Measurements from ENCODE around the gene SIGLEC6. TPM values are rescaled to one million over a fixed set of nuclear protein-coding genes. Genes with fewer than 3 reads are reported as not detected.

Gene SIGLEC6
- total RNA-seq, 6 experiments from 2014 or later = not detected

GRCh38 chr19:51542699-51543098 lies 11.2 kb upstream of the SIGLEC6 start:
- 30% methylated on average over 2 of the region's 5 CpGs for WGBS (ENCODE audit: insufficient coverage, low coverage, low lambda C conversion rate, missing lambda C conversion rate)
- no peaks in the 10 kb centered on the region for H3K27me3 ChIP-seq
- TF ChIP-seq CTCF (IDR thresholded peaks at IDR 0.05) (no peak), POLR2A (IDR thresholded peaks at IDR 0.05) (no peak)

GRCh38 chr19:51541458-51542357 lies 10.2 kb upstream of the SIGLEC6 start:
- no peak for DNase-seq
- H3K36me3 ChIP-seq = no peaks in the 10 kb centered on the region
- intact Hi-C loops (cut with DNase I) = no loop called here
- no peak overlapping the region for H3K4me3 ChIP-seq
- no peaks in the 10 kb centered on the region for H3K9me3 ChIP-seq
- no peak for ATAC-seq
- H3K4me1 ChIP-seq = no peaks in the 10 kb centered on the region
- H3K27ac ChIP-seq = no peak overlapping the region
- WGBS (ENCODE audit: insufficient coverage, low coverage, low lambda C conversion rate, missing lambda C conversion rate) = 57% methylated on average over 7 of the region's 10 CpGs
- TF ChIP-seq POLR2A (IDR thresholded peaks at IDR 0.05) (no peak), CTCF (IDR thresholded peaks at IDR 0.05) (no peak)
- no peaks in the 10 kb centered on the region for H3K27me3 ChIP-seq

More at GRCh38 chr19:51542699-51543098, 11.2 kb upstream of the SIGLEC6 start:
- ATAC-seq = no peak
- no peaks in the 10 kb centered on the region for H3K36me3 ChIP-seq
- intact Hi-C loops (cut with DNase I) = no loop called here
- no peak overlapping the region for H3K4me3 ChIP-seq
- DNase-seq = no peak
- H3K27ac ChIP-seq = no peak overlapping the region
- no peaks in the 10 kb centered on the region for H3K4me1 ChIP-seq
- no peaks in the 10 kb centered on the region for H3K9me3 ChIP-seq

GRCh38 chr19:51539821-51540366 lies 8.4 kb upstream of the SIGLEC6 start:
- H3K27ac ChIP-seq = no peak overlapping the region
- ATAC-seq = no peak
- no peak for DNase-seq
- no peaks in the 10 kb centered on the region for H3K27me3 ChIP-seq
- intact Hi-C loops (cut with DNase I) = no loop called here
- no peaks in the 10 kb centered on the region for H3K4me1 ChIP-seq
- H3K36me3 ChIP-seq = no peaks in the 10 kb centered on the region
- H3K9me3 ChIP-seq = no peaks in the 10 kb centered on the region
- no peak for TF ChIP-seq CTCF (IDR thresholded peaks at IDR 0.05)
- TF ChIP-seq POLR2A (IDR thresholded peaks at IDR 0.05) = no peak
- 69% methylated on average over 4 of the region's 4 CpGs for WGBS (ENCODE audit: insufficient coverage, low coverage, low lambda C conversion rate, missing lambda C conversion rate)
- H3K4me3 ChIP-seq = no peak overlapping the region

- H3K9me3 ChIP-seq = no peaks in the 10 kb centered on the region
- TF ChIP-seq POLR2A (IDR thresholded peaks at IDR 0.05) (no peak), CTCF (IDR thresholded peaks at IDR 0.05) (no peak)
- H3K4me3 ChIP-seq = no peak overlapping the region
- H3K27me3 ChIP-seq = no peaks in the 10 kb centered on the region
- ATAC-seq (no peak), DNase-seq (no peak)
- WGBS (ENCODE audit: insufficient coverage, low coverage, low lambda C conversion rate, missing lambda C conversion rate) = 43% methylated on average over 1 of the region's 1 CpG
- H3K4me1 ChIP-seq = no peaks in the 10 kb centered on the region
- no peak overlapping the region for H3K27ac ChIP-seq
- intact Hi-C loops (cut with DNase I) = no loop called here
- no peaks in the 10 kb centered on the region for H3K36me3 ChIP-seq
These were observed 4.1 kb upstream of the SIGLEC6 start for GRCh38 chr19:51535535-51535934.
